A673 (cell line): Measurements from ENCODE around the gene NBR1. TPM values are rescaled to one million over a fixed set of nuclear protein-coding genes. Genes with fewer than 3 reads are reported as not detected.
"Not testable (repeated sequence)": the region's sequence is repeated elsewhere in the genome, so short reads cannot be mapped to it uniquely, and the experiment has no call there.

Experiments
- BruUV-seq: library from RNA; stranded (reverse); fragments of 400-500 nt; replicated peaks from 2 replicates; lab custom pipeline; 2021; lab: Mats Ljungman, UMichigan
- CTCF ChIA-PET: fragments of 300-600 bp; sonication (Branson Sonifier 250); formaldehyde crosslinking; loops from one replicate; lab custom pipeline; 2022; ENCODE audit warnings: antibody characterized with exemption; lab: Charles Lee
- POLR2A ChIA-PET: fragments of 300-600 bp; sonication (Branson Sonifier 250); formaldehyde crosslinking; loops from one replicate; lab custom pipeline; 2022; ENCODE audit warnings: antibody characterized with exemption; ENCODE audit not compliant: low non-redundant PET; lab: Charles Lee
- DNase-seq: peaks from one replicate; pipeline ENCODE4 v3.0.0-alpha.2; 2015; ENCODE audit warnings: low spot score
- H3K27ac ChIP-seq: fragments of 200-600 bp; sonication (generic); 2 replicates; pipeline ENCODE4 v1.5.1; 2016; ENCODE audit warnings: mixed run types, low read depth, mild to moderate bottlenecking, mixed read lengths, antibody characterized with exemption, low read length; ENCODE audit not compliant: poor library complexity, severe bottlenecking
- H3K27me3 ChIP-seq: fragments of 200-600 bp; sonication (generic); replicated peaks from 2 replicates; pipeline ENCODE4 v1.6.1; 2017; ENCODE audit warnings: mixed run types, low read depth, mild to moderate bottlenecking, mixed read lengths, antibody characterized with exemption, low read length; ENCODE audit not compliant: insufficient read depth, poor library complexity
- H3K36me3 ChIP-seq: fragments of 200-600 bp; sonication (generic); 2 replicates; pipeline ENCODE4 v1.6.1; 2016; ENCODE audit warnings: mixed run types, mild to moderate bottlenecking, mixed read lengths, antibody characterized with exemption, low read length; ENCODE audit not compliant: insufficient read depth, poor library complexity, severe bottlenecking
- H3K4me1 ChIP-seq: fragments of 200-600 bp; sonication (generic); 2 replicates; pipeline ENCODE4 v1.6.1; 2017; ENCODE audit warnings: mixed run types, mild to moderate bottlenecking, mixed read lengths, antibody characterized with exemption, low read length; ENCODE audit not compliant: insufficient read depth, poor library complexity, severe bottlenecking
- H3K4me3 ChIP-seq: fragments of 200-600 bp; sonication (generic); 2 replicates; pipeline ENCODE4 v1.5.1; 2016; ENCODE audit warnings: low read depth, mixed run types, mild to moderate bottlenecking, mixed read lengths, low read length; ENCODE audit not compliant: poor library complexity, severe bottlenecking
- H3K9me3 ChIP-seq: fragments of 200-600 bp; sonication (generic); 2 replicates; pipeline ENCODE4 v1.6.1; 2016; ENCODE audit warnings: mixed run types, low read depth, mild to moderate bottlenecking, mixed read lengths, antibody characterized with exemption, low read length; ENCODE audit not compliant: poor library complexity, severe bottlenecking
- EZH2 ChIP-seq: fragments of 200-600 bp; sonication (generic); IDR thresholded peaks from 2 replicates; pipeline ENCODE4 v1.6.1; 2017; ENCODE audit warnings: borderline replicate concordance, low read depth, mild to moderate bottlenecking, mixed read lengths, antibody characterized with exemption, low read length; ENCODE audit not compliant: poor library complexity, severe bottlenecking
- intact Hi-C: fragments of 100-400 bp; cut with micrococcal nuclease; formaldehyde crosslinking; loops from one replicate; pipeline ENCODE4 v1.10.0; 2022; ENCODE audit not compliant: unreplicated experiment
- total RNA-seq: library from RNA; stranded (reverse); gene quantifications from 2 replicates; pipeline ENCODE4 v1.2.3, GENCODE V29; 2021
- TF ChIP-seq, protein P1 (sequence below): fragments of 300-800, 200-600 bp; sonication (generic); conservative IDR thresholded peaks from 2 replicates; pipeline ENCODE4 v1.5.1; 2017; ENCODE audit warnings: low read depth, mild to moderate bottlenecking, antibody characterized with exemption, low read length, moderate library complexity, mixed read lengths

The NBR1 gene
- total RNA-seq, 1 experiment from 2014 or later = 19.5 TPM

GRCh38 chr17:43193251-43193650, 22.2 kb downstream of the NBR1 start:
- ChIA-PET CTCF (no interaction called here), POLR2A (no interaction called here)
- no peak for TF ChIP-seq EZH2
- TF ChIP-seq, protein P1, sequence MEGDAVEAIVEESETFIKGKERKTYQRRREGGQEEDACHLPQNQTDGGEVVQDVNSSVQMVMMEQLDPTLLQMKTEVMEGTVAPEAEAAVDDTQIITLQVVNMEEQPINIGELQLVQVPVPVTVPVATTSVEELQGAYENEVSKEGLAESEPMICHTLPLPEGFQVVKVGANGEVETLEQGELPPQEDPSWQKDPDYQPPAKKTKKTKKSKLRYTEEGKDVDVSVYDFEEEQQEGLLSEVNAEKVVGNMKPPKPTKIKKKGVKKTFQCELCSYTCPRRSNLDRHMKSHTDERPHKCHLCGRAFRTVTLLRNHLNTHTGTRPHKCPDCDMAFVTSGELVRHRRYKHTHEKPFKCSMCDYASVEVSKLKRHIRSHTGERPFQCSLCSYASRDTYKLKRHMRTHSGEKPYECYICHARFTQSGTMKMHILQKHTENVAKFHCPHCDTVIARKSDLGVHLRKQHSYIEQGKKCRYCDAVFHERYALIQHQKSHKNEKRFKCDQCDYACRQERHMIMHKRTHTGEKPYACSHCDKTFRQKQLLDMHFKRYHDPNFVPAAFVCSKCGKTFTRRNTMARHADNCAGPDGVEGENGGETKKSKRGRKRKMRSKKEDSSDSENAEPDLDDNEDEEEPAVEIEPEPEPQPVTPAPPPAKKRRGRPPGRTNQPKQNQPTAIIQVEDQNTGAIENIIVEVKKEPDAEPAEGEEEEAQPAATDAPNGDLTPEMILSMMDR = no peak
- peaks cover 48% of the 10 kb centered on the region for H3K36me3 ChIP-seq
- H3K27me3 ChIP-seq = no peaks in the 10 kb centered on the region
- H3K4me3 ChIP-seq = no peak overlapping the region
- H3K27ac ChIP-seq = no peak overlapping the region
- DNase-seq = no peak
- H3K9me3 ChIP-seq = no peaks in the 10 kb centered on the region
- no peaks in the 10 kb centered on the region for H3K4me1 ChIP-seq
- BruUV-seq = no TSS peak
- intact Hi-C loops = no loop called here

GRCh38 chr17:43199633-43200032, 28.6 kb downstream of the NBR1 start:
- no peaks in the 10 kb centered on the region for H3K4me1 ChIP-seq
- no peaks in the 10 kb centered on the region for H3K27me3 ChIP-seq
- H3K36me3 ChIP-seq = peaks cover 19% of the 10 kb centered on the region
- TF ChIP-seq, protein P1 = no peak
- no peak for TF ChIP-seq EZH2
- no peak for DNase-seq
- H3K27ac ChIP-seq = no peak overlapping the region
- ChIA-PET CTCF (no interaction called here), POLR2A (no interaction called here)
- BruUV-seq = no TSS peak
- H3K9me3 ChIP-seq = no peaks in the 10 kb centered on the region
- intact Hi-C loops = no loop called here
- H3K4me3 ChIP-seq = no peak overlapping the region

DNA sequence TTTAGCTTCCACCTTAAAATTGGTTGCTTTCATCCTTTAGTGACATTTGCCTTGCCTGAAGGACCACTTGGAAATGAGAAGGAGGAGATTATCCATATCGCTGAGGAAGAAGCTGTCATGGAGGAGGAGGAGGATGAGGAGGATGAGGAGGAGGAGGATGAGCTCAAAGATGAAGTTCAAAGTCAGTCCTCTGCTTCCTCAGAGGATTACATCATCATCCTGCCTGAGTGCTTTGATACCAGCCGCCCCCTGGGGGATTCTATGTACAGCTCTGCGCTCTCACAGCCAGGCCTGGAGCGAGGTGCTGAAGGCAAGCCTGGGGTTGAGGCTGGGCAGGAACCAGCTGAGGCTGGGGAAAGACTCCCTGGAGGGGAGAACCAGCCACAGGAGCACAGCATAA, 29.1 kb downstream of the NBR1 start:
- BruUV-seq = no TSS peak
- intact Hi-C loops = no loop called here
- Histone ChIP-seq H3K4me1 (no peaks in the 10 kb centered on the region), H3K27ac (no peak overlapping the region), H3K4me3 (no peak overlapping the region), H3K27me3 (no peaks in the 10 kb centered on the region), H3K9me3 (no peaks in the 10 kb centered on the region), H3K36me3 (peaks cover 16% of the 10 kb centered on the region)
- peak; percentile 33 for DNase-seq
- CTCF ChIA-PET = no interaction called here
- POLR2A ChIA-PET = no interaction called here
- TF ChIP-seq EZH2 = no peak
- TF ChIP-seq, protein P1 = no peak

DNA sequence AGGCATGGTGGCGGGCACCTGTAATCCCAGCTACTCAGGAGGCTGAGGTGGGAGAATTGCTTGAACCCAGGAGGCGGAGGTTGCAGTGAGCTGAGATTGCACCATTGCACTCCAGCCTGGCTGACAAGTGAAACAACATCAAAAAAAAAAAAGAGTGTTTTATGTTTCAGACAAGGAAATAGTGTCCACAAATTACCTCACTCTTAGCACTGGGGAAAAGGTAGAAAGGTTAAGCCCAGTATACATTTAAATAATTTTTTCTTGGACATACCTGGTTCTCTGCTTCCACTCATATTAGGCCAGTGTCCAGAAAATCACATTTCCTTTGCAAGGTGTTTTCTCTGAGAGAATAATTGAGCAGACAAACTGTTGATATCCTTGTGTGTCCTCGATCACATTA, 32.0 kb downstream of the NBR1 start:
- POLR2A ChIA-PET, BruUV-seq, H3K4me1 ChIP-seq, H3K4me3 ChIP-seq, H3K27me3 ChIP-seq, H3K36me3 ChIP-seq, intact Hi-C loops, H3K9me3 ChIP-seq, H3K27ac ChIP-seq, DNase-seq, CTCF ChIA-PET: not testable (repeated sequence)
